Keratinocyte (primary cell): ENCODE measurements around the gene PCIF1. TPM values are rescaled to one million over a fixed set of nuclear protein-coding genes. Genes with fewer than 3 reads are reported as not detected.

Experiments
- DNase-seq: peaks from one replicate; pipeline ENCODE4 v3.0.0-alpha.2; 2011; ENCODE audit warnings: low read depth, missing footprints, low spot score
- FAIRE-seq: peaks from 2 replicates; lab custom pipeline; 2011; peaks lifted over from hg19 to GRCh38; lab: Jason Lieb, UNC
- H2AFZ ChIP-seq: 2 replicates; pipeline ENCODE4 v1.6.0; 2012; ENCODE audit warnings: low read length, control low read depth, inconsistent platforms; ENCODE audit not compliant: control insufficient read depth
- H3K27ac ChIP-seq: 2 replicates; pipeline ENCODE4 v1.5.1; 2011; ENCODE audit warnings: low read length; ENCODE audit not compliant: control insufficient read depth, insufficient read depth
- H3K27me3 ChIP-seq: 3 replicates; pipeline ENCODE4 v1.6.0; 2011; ENCODE audit warnings: low read length; ENCODE audit not compliant: control insufficient read depth, insufficient read depth; ENCODE audit errors: extremely low read depth
- H3K36me3 ChIP-seq, 2 experiments: 2 replicates in 1 of 2; 3 replicates in 1 of 2; pipeline ENCODE4 v1.5.1; 2011; ENCODE audit warnings: low read length in 2 of 2, mild to moderate bottlenecking in 1 of 2; ENCODE audit not compliant: control insufficient read depth in 2 of 2, insufficient read depth in 2 of 2; ENCODE audit errors: extremely low read depth in 1 of 2
- H3K4me1 ChIP-seq: 3 replicates; pipeline ENCODE4 v1.5.1; 2011; ENCODE audit warnings: low read length; ENCODE audit not compliant: control insufficient read depth, insufficient read depth; ENCODE audit errors: extremely low read depth
- H3K4me2 ChIP-seq: 3 replicates; pipeline ENCODE4 v1.6.0; 2011; ENCODE audit warnings: low read depth, low read length; ENCODE audit not compliant: control insufficient read depth, insufficient read depth; ENCODE audit errors: extremely low read depth
- H3K4me3 ChIP-seq, 3 experiments: fragments of 200-600 bp in 1 of 3; sonication (generic) in 1 of 3; 2 replicates in 2 of 3; 3 replicates in 1 of 3; pipeline ENCODE4 v1.5.1; 2011 to 2016; ENCODE audit warnings: low read length in 3 of 3, mild to moderate bottlenecking in 3 of 3, control low read depth in 2 of 3, inconsistent platforms in 1 of 3, low read depth in 1 of 3, mixed read lengths in 1 of 3, mixed run types in 1 of 3, moderate library complexity in 1 of 3; ENCODE audit not compliant: control insufficient read depth in 2 of 3, insufficient read depth in 2 of 3; ENCODE audit errors: extremely low read depth in 1 of 3
- H3K79me2 ChIP-seq: 2 replicates; pipeline ENCODE4 v1.6.0; 2012; ENCODE audit warnings: low read length; ENCODE audit not compliant: control insufficient read depth, insufficient read depth
- H3K9ac ChIP-seq: 3 replicates; pipeline ENCODE4 v1.6.0; 2011; ENCODE audit warnings: low read length; ENCODE audit not compliant: control insufficient read depth, insufficient read depth; ENCODE audit errors: extremely low read depth
- H3K9me1 ChIP-seq: 3 replicates; pipeline ENCODE4 v1.6.0; 2011; ENCODE audit warnings: low read length; ENCODE audit not compliant: control insufficient read depth, insufficient read depth; ENCODE audit errors: extremely low read depth
- H3K9me3 ChIP-seq: 2 replicates; pipeline ENCODE4 v1.5.1; 2012; ENCODE audit warnings: low read depth, low read length; ENCODE audit not compliant: control insufficient read depth
- H4K20me1 ChIP-seq: 3 replicates; pipeline ENCODE4 v1.6.0; 2011; ENCODE audit warnings: low read length; ENCODE audit not compliant: control insufficient read depth, insufficient read depth; ENCODE audit errors: extremely low read depth
- EZH2 ChIP-seq: IDR thresholded peaks from one replicate; pipeline ENCODE4 v1.6.1; 2012; ENCODE audit warnings: inconsistent platforms, mild to moderate bottlenecking, low read length, moderate library complexity
- dilution Hi-C: fragments of 300-500 bp; cut with MboI; formaldehyde crosslinking; loops from one replicate; pipeline ENCODE4 v1.7.0; 2020; ENCODE audit warnings: low sequenced_read_pairs; ENCODE audit not compliant: extremely low pct_ligation_motif_present
- polyA plus RNA-seq, 5 experiments: library from polyadenylated mRNA; depleted of rRNA in 3 of 5; stranded (reverse) in 3 of 5; stranded (forward) in 1 of 5; unstranded in 1 of 5; fragments of >200 nt; gene quantifications; 1 replicate in 1 of 5; 2 replicates in 3 of 5; 3 replicates in 1 of 5; pipeline versions ENCODE4 v1.2.1 to v1.2.3, GENCODE V29; 2011 to 2012; ENCODE audit warnings: missing spikeins in 2 of 5, low read depth in 1 of 5, low replicate concordance in 1 of 5
- TF ChIP-seq, protein P1 (sequence below), 3 experiments: IDR thresholded peaks in 1 of 3; conservative IDR thresholded peaks in 1 of 3; optimal IDR thresholded peaks in 1 of 3; 2 replicates in 2 of 3; 3 replicates in 1 of 3; pipeline versions ENCODE3 to v1.5.1; 2011; ENCODE audit warnings: low read length in 3 of 3, mild to moderate bottlenecking in 3 of 3, moderate library complexity in 2 of 3, control low read depth in 1 of 3, inconsistent platforms in 1 of 3; ENCODE audit not compliant: insufficient read depth in 2 of 3; ENCODE audit errors: extremely low read depth in 1 of 3

The PCIF1 gene
- polyA plus RNA-seq, 1 donor (not counting 4 experiments of a cell fraction or from before 2014, with no cell fraction given) = 7.0 TPM

DNA sequence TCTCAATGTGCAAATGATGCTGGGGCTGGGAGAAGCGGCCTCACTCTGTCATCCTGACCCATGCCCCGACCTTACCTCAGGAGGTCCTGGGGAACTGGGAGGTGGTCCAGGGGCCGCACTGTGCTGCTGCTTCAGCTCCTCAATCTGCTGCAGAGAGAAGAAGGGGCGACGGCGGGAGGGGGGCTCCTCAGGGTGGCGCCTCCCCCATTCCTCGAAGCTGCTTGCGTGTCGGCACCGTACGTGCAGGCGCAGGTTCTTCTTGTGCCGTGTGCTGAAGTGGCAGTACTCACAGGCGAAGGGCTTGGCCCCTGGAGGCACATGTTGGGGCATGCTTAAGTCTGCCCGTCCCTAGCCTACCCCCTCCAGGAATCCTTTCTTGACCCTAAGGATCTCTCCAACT is 24.6 kb downstream of the PCIF1 start:
- Histone ChIP-seq H4K20me1 (no peaks in the 10 kb centered on the region), H3K4me2 (no peak overlapping the region), H3K79me2 (no peaks in the 10 kb centered on the region), H3K9me3 (no peaks in the 10 kb centered on the region), H3K4me3 (no peak overlapping the region), H3K27me3 (no peaks in the 10 kb centered on the region), H2AFZ (no peak overlapping the region), H3K27ac (no peak overlapping the region), H3K9me1 (no peaks in the 10 kb centered on the region), H3K4me1 (no peaks in the 10 kb centered on the region), H3K9ac (no peak overlapping the region), H3K36me3 (peaks cover 51 to 57% of the 10 kb centered on the region in 2 experiments)
- FAIRE-seq = no peak
- no peak for DNase-seq
- TF ChIP-seq, protein P1, sequence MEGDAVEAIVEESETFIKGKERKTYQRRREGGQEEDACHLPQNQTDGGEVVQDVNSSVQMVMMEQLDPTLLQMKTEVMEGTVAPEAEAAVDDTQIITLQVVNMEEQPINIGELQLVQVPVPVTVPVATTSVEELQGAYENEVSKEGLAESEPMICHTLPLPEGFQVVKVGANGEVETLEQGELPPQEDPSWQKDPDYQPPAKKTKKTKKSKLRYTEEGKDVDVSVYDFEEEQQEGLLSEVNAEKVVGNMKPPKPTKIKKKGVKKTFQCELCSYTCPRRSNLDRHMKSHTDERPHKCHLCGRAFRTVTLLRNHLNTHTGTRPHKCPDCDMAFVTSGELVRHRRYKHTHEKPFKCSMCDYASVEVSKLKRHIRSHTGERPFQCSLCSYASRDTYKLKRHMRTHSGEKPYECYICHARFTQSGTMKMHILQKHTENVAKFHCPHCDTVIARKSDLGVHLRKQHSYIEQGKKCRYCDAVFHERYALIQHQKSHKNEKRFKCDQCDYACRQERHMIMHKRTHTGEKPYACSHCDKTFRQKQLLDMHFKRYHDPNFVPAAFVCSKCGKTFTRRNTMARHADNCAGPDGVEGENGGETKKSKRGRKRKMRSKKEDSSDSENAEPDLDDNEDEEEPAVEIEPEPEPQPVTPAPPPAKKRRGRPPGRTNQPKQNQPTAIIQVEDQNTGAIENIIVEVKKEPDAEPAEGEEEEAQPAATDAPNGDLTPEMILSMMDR (optimal IDR thresholded peaks at IDR 0.05 in 1 of 3, IDR thresholded peaks at IDR 0.05 in 1 of 3, conservative IDR thresholded peaks at IDR 0.05 in 1 of 3; ENCODE audit: extremely low read depth in 1 of 3, insufficient read depth in 2 of 3, low read length in 3 of 3) = no peak
- TF ChIP-seq EZH2 = no peak
- dilution Hi-C loops = no loop called here

DNA sequence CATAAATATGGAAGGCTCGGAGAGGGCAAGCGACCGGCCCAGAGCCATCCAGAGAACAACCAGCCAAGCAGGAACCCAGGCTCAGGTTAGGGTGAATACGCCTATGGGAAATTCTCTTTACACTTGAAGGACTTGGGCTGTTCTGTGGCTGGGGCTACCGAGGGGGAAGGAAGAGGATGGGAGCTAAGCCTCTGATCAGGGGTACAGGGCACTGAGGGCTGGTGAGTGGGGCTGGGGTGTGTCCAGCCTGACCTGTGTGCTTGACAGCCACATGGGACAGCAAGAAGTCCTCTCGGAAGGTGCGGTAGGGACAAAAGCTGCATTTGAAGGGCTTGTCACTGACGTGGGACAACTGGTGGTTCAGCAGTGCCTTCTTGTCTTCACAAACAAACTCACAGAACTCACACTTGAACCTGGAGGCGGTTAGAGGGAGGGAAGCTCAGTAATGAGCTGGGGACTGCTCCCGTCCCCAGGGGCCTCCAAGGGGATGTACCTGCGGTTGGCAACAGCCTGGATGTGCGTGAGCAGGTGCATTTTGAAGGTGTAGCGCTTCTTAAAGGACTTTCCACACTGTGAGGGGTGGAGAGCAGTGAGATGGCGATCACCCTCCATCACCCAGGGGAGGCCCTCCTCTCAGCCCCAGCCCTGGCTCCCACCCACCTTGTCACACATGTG is 25.6 kb downstream of the PCIF1 start:
- Histone ChIP-seq H3K9ac (no peak overlapping the region), H3K36me3 (peaks cover 53 to 63% of the 10 kb centered on the region in 2 experiments), H3K4me3 (no peak overlapping the region), H3K9me1 (no peaks in the 10 kb centered on the region), H3K4me1 (no peaks in the 10 kb centered on the region), H4K20me1 (no peaks in the 10 kb centered on the region), H3K9me3 (no peaks in the 10 kb centered on the region), H3K27ac (no peak overlapping the region), H3K79me2 (no peaks in the 10 kb centered on the region), H3K27me3 (no peaks in the 10 kb centered on the region), H2AFZ (no peak overlapping the region), H3K4me2 (no peak overlapping the region)
- FAIRE-seq = no peak
- dilution Hi-C loops = no loop called here
- no peak for DNase-seq
- no peak for TF ChIP-seq EZH2
